SK-N-MC (cell line): ENCODE data around the gene TRIM37.

Experiments
- DNase-seq: peaks from one replicate; pipeline ENCODE4 v3.0.0-alpha.2; 2011; ENCODE audit warnings: low read depth, low spot score
- H3K27ac ChIP-seq: fragments of 200-600 bp; sonication (generic); 2 replicates; pipeline ENCODE4 v1.5.1; 2016; ENCODE audit warnings: mixed run types
- H3K36me3 ChIP-seq: fragments of 200-600 bp; sonication (generic); 2 replicates; pipeline ENCODE4 v1.6.1; 2017; ENCODE audit warnings: antibody characterized with exemption, low read length, mixed read lengths; ENCODE audit not compliant: insufficient read depth
- H3K4me3 ChIP-seq: fragments of 200-600 bp; sonication (generic); 2 replicates; pipeline ENCODE4 v1.5.1; 2016
- H3K9ac ChIP-seq: fragments of 200-600 bp; sonication (generic); 2 replicates; pipeline ENCODE4 v1.8.0; 2017; ENCODE audit warnings: mixed run types, mixed read lengths; ENCODE audit not compliant: insufficient read length
- H3K9me3 ChIP-seq: fragments of 200-600 bp; sonication (generic); 2 replicates; pipeline ENCODE4 v1.6.1; 2017; ENCODE audit warnings: low read depth, mild to moderate bottlenecking, antibody characterized with exemption, low read length, moderate library complexity, mixed read lengths
- EZH2 ChIP-seq: fragments of 200-600 bp; sonication (generic); IDR thresholded peaks from one replicate; pipeline ENCODE4 v1.6.1; 2017; ENCODE audit warnings: antibody characterized with exemption
- FOXP2 ChIP-seq: optimal IDR thresholded peaks from 2 replicates; pipeline ENCODE3; 2011; ENCODE audit warnings: mild to moderate bottlenecking, moderate library complexity; ENCODE audit not compliant: insufficient read depth; ENCODE audit errors: extremely low read length, control extremely low read depth
- POLR2AphosphoS5 ChIP-seq: IDR thresholded peaks from 2 replicates; pipeline ENCODE4 v1.6.1; 2012; ENCODE audit warnings: mild to moderate bottlenecking, low read depth, low read length, borderline replicate concordance

The TRIM37 gene

DNA sequence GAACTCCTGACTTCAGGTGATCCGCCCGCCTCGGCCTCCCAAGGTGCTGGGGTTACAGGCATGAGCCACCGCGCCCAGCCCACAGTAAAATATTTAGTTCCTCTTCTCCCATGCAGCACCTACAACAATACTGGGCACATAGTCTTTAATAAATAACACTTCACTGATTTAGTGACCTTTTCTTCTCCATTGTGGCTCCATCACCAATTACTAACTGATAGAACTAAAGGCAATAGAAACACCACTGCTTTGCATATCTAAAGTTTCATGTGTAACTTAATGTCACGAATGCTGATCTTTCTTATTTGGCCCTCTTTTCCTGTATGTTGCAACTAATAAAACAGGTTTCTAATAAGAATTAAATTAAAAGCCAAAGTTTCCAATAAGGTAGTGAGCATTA, 38.9 kb downstream of the TRIM37 start:
- H3K9me3 ChIP-seq = no peaks in the 10 kb centered on the region
- TF ChIP-seq POLR2AphosphoS5 (no peak), FOXP2 (no peak), EZH2 (no peak)
- no peak overlapping the region for H3K27ac ChIP-seq
- H3K9ac ChIP-seq = no peak overlapping the region
- no peak for DNase-seq
- H3K36me3 ChIP-seq = peaks cover 46% of the 10 kb centered on the region
- no peak overlapping the region for H3K4me3 ChIP-seq

DNA sequence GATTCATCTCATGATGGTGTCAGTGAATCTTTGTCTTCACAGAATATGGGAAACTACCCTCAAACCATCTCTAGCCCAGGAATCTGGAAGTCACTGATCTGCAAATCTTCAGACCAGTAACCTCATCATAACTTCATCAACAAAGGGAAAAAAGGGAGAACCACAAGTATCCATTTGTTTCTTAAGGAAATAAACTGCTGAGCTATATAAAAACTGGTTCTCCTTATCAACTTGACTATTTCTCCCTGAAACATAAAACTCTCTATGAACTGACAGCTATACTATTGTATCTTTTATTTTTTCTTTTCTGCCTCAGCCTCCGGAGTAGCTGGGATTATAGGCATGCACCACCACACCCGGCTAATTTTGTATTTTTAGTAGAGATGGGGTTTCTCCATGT, 39.3 kb downstream of the TRIM37 start:
- Histone ChIP-seq H3K27ac (no peak overlapping the region), H3K9ac (no peak overlapping the region), H3K36me3 (peaks cover 50% of the 10 kb centered on the region), H3K9me3 (no peaks in the 10 kb centered on the region), H3K4me3 (no peak overlapping the region)
- TF ChIP-seq FOXP2 (no peak), POLR2AphosphoS5 (no peak), EZH2 (no peak)
- no peak for DNase-seq

DNA sequence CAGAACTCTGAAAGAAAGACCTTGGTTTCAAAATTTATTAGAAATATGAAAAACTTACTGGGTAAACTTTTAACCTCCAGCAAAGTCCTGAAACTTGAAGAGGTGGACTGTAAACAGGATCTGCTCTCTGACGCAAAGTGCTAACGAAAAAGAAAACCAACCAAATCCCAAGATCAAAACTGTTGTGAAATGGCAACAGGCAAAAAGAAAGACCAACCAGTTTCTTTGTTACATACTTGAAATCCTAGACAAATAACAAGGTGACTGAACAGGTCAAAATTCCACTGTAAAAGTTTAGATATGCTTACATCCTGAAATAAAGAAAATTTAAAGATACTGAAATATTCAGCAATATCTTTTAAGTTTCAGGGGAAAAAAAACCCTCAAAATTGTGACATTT, 44.2 kb downstream of the TRIM37 start:
- Histone ChIP-seq H3K9me3 (no peaks in the 10 kb centered on the region), H3K27ac (no peak overlapping the region), H3K4me3 (no peak overlapping the region), H3K36me3 (peaks cover 44% of the 10 kb centered on the region), H3K9ac (no peak overlapping the region)
- TF ChIP-seq FOXP2 = no peak
- TF ChIP-seq POLR2AphosphoS5 = no peak
- TF ChIP-seq EZH2 = no peak
- DNase-seq = no peak

DNA sequence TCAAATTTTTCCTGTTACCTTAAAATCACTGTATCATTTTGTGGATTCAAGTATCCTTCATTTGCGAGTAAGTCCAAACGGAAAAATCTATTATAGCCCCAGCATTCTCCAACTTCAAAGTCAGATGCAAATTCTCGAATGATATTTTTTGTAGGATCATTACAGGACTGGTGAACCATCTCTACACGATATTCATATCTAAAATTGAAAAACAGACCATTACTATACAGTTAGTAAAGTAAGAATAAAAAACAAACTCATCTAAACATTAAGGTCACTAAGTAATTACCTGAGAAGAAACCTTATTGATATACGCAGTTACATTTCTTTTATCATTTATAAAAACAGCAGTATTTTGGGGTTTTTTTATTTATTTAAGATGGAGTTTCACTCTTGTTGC, 49.8 kb downstream of the TRIM37 start:
- Histone ChIP-seq H3K36me3 (peaks cover 43% of the 10 kb centered on the region), H3K9ac (no peak overlapping the region), H3K9me3 (no peaks in the 10 kb centered on the region), H3K4me3 (no peak overlapping the region), H3K27ac (no peak overlapping the region)
- no peak for TF ChIP-seq FOXP2
- no peak for TF ChIP-seq POLR2AphosphoS5
- no peak for TF ChIP-seq EZH2
- no peak for DNase-seq

DNA sequence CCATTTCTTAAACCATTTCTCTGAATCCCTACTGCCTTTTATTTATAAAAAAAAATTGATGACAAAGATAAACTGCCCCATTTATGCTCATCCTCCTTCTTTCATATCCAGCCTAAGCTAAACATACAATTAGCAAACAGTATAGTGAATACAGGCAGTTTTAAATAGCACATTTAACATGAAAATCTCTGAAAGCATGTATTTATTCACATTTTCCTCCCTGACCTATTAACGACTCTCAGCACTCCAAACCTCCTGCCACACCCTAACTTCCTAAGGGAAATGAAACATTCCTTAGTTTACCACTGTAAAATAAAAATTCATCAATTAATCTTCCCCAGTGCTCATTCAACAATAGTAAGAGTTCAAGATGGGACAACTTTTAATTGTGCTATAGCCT, 56.9 kb downstream of the TRIM37 start:
- no peak for DNase-seq
- TF ChIP-seq FOXP2 (no peak), EZH2 (no peak), POLR2AphosphoS5 (no peak)
- peaks cover 62% of the 10 kb centered on the region for H3K36me3 ChIP-seq
- H3K27ac ChIP-seq = no peak overlapping the region
- no peaks in the 10 kb centered on the region for H3K9me3 ChIP-seq
- H3K9ac ChIP-seq = no peak overlapping the region
- no peak overlapping the region for H3K4me3 ChIP-seq

DNA sequence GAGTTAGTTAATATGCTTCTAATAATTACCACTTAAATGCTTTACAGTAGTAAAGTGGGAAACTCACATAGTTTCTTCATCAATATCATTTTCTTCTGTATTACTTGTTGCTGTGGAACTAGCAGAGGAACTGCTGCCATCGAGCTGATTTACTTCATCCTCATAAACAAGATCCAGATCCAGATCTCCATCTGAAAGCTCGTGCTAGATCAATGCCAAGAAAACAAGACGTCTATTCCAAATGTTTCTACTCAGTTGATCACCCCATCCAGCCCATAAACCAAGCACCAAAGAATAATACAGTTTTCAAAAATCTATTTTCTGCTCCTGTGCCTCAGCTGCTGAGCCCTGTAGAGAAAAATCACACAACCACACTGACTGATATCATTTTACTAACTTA, 59.1 kb downstream of the TRIM37 start:
- Histone ChIP-seq H3K36me3 (peaks cover 61% of the 10 kb centered on the region), H3K9ac (no peak overlapping the region), H3K27ac (no peak overlapping the region), H3K9me3 (no peaks in the 10 kb centered on the region), H3K4me3 (no peak overlapping the region)
- TF ChIP-seq POLR2AphosphoS5 = no peak
- no peak for DNase-seq

DNA sequence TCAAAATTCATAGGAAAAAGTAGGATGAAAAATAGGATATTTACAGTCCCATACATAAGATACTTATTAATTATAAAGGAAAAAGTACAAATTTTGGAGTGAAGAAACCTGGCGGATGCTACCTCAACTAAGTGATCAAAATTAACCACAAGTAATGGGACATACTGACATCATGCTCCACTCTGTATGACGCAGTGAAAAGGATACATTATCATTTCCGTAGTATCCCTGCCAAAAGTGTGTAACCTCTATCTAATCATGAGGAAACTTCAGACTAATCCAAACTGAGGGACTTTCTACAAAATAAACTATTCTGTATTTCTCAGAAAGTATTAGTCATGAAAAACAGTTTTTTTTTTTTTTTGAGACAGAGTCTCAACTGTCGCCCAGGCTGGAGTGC, 60.5 kb downstream of the TRIM37 start:
- Histone ChIP-seq H3K36me3 (peaks cover 61% of the 10 kb centered on the region), H3K9me3 (no peaks in the 10 kb centered on the region), H3K27ac (no peak overlapping the region), H3K4me3 (no peak overlapping the region), H3K9ac (no peak overlapping the region)
- no peak for DNase-seq
- TF ChIP-seq EZH2 (no peak), FOXP2 (no peak), POLR2AphosphoS5 (no peak)

DNA sequence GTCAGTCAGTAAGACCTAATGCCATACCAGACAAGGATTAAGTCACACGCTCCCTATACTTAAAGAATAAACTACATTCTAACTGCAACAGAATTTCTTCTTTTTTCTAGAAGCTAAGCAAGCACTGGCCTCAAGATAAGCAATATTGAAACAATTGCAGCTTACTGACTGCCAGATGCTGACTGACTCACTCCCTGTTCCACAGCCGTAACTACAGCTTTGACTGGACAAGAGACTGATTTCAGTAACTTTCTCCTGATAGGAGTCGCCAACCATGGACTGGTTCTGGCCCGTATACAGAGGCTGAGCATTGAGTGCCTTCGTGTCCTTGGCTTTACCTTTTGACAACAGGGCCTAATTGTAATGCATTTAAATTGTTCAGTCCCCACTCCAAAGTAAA, 67.9 kb downstream of the TRIM37 start:
- TF ChIP-seq POLR2AphosphoS5 = no peak
- no peak for TF ChIP-seq EZH2
- TF ChIP-seq FOXP2 = no peak
- no peak overlapping the region for H3K27ac ChIP-seq
- no peak overlapping the region for H3K9ac ChIP-seq
- H3K4me3 ChIP-seq = no peak overlapping the region
- DNase-seq = no peak
- peaks cover 44% of the 10 kb centered on the region for H3K36me3 ChIP-seq
- H3K9me3 ChIP-seq = no peaks in the 10 kb centered on the region

DNA sequence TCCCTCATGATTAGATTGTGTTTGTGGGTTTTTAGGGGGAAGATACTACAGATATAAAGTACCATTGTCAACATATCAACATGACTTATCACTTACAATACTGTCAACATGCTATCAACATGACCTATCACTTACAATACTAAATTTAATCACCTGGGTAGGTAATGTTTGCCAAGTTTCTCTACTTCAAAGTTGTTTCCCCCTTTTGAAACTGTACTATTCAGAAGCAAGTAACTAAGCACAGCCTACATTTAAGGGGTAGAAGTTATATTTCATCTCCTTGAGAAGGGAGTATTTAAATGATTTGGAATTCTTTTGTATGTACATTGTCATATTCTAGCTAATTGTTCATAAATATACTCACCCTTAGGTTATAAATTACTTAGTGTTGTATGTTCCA, 68.7 kb downstream of the TRIM37 start:
- H3K27ac ChIP-seq = no peak overlapping the region
- H3K9me3 ChIP-seq = no peaks in the 10 kb centered on the region
- no peak overlapping the region for H3K9ac ChIP-seq
- H3K36me3 ChIP-seq = peaks cover 38% of the 10 kb centered on the region
- H3K4me3 ChIP-seq = no peak overlapping the region
- DNase-seq = no peak
- TF ChIP-seq POLR2AphosphoS5 (no peak), FOXP2 (no peak), EZH2 (no peak)

DNA sequence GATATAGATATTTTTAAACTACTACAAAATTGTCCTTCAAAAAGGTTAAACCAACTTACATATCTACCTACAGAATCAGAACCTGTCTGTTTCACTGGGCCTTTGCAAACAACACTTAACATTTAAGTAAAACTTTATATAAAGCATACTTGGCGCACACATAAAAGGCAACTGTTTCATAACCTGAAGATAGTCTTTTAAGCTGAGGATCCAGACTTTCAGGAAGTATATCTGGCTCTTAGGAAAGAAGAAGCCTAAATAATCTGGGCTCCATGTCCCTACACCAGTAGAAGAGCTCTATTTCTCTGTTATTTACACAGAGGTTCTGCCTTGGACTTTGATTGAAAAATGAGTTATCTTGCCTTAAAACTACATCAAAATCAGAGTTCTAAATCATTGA, 75.9 kb downstream of the TRIM37 start:
- DNase-seq = no peak
- Histone ChIP-seq H3K36me3 (peaks cover 31% of the 10 kb centered on the region), H3K4me3 (no peak overlapping the region), H3K9me3 (no peaks in the 10 kb centered on the region), H3K9ac (no peak overlapping the region), H3K27ac (no peak overlapping the region)
- TF ChIP-seq EZH2 (no peak), POLR2AphosphoS5 (no peak), FOXP2 (no peak)
